Measurements from ENCODE around the gene DAND5. TPM values are rescaled to one million over a fixed set of nuclear protein-coding genes. Genes with fewer than 3 reads are reported as not detected.

DAND5 gene
- total RNA-seq, 4 donors from 2014 or later, result 0.56 TPM; not detected in 3

DNA sequence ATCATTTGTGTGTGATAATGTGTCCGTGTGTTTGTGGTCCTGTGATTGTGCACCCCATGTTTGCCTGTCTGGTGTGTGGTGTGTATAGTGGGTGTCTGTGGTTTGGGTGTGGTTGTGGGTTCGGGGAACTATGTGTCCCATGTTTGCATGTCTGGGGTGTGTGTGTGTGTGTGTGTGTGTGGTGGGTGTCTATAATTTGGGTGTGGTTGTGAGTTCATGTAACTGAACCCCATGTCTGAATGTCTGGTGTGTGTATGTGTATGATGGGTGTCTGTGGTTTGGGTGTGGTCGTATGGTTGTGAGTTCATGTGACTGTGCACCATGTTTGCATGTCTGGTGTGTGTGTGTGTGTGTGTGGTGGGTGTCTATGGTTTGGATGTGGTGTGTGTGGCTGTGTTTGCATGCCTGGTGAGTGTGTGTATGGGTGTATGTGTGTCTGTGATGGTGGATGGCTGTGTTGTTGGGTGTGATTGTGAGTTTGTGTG, 14.8 kb downstream of the DAND5 start:
- ATAC-seq (ENCODE audit: low FRiP score) (no peak), DNase-seq (ENCODE audit: low spot score) (no peak)
- TF ChIP-seq, protein P1, sequence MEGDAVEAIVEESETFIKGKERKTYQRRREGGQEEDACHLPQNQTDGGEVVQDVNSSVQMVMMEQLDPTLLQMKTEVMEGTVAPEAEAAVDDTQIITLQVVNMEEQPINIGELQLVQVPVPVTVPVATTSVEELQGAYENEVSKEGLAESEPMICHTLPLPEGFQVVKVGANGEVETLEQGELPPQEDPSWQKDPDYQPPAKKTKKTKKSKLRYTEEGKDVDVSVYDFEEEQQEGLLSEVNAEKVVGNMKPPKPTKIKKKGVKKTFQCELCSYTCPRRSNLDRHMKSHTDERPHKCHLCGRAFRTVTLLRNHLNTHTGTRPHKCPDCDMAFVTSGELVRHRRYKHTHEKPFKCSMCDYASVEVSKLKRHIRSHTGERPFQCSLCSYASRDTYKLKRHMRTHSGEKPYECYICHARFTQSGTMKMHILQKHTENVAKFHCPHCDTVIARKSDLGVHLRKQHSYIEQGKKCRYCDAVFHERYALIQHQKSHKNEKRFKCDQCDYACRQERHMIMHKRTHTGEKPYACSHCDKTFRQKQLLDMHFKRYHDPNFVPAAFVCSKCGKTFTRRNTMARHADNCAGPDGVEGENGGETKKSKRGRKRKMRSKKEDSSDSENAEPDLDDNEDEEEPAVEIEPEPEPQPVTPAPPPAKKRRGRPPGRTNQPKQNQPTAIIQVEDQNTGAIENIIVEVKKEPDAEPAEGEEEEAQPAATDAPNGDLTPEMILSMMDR (IDR thresholded peaks at IDR 0.05), result no peak

DNA sequence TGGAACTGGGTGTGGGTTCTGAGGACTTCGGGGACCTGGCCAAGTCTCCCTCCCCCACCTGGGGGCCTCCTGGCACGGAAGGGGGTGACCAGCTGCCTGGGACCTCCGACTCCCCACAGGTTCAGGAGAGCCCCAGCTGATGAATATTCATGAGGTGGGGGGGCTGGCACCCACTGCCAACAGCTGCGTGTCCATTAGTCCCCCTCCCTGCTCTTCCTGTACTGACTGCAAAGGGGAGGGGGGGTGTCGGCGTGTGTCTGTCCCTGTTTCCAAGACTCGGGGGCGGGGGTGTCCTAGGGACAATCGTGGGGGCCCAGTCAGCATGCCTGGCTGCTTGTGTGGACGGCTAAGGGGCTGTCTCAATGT, 15.3 kb downstream of the DAND5 start:
- no peak for DNase-seq (ENCODE audit: low spot score)
- TF ChIP-seq, protein P1 (IDR thresholded peaks at IDR 0.05), result no peak
- no peak for ATAC-seq (ENCODE audit: low FRiP score)

DNA sequence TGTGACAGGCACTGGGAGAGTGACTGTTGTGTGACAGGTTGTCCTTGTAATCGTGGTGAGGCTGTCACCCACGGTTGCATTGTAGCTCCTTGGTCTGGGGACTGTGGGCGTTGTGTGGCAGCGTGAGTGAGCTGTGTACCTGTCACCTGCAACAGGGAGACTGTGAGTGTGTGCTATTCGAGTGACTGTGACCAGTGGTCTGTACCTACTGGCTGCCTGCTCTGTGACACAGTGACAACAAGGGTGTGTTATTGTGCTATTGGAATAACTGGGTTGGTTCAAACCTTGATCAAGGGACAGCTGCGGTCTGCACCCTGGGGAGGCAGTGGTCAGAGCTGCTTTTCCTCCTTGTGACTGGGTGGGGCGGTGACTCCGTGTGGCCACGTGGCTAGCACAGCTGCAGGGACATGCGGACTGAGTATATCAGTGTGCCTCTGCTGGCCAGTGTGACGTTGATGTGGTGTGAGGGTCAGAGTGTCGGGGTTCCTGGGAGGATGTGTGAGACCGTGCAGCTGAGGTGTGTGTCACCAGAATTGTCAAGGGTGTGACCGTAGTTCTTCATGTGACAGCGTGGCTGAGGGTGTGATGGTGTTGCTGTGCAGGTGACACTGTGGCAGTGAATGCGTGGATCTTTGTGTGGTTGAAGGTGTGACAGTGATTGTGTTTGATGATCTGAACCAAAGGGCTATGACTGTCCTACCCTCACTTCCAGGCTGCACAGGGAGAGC, 15.8 kb downstream of the DAND5 start:
- TF ChIP-seq, protein P1 (IDR thresholded peaks at IDR 0.05), result no peak
- DNase-seq (ENCODE audit: low spot score), result no peak
- ATAC-seq (ENCODE audit: low FRiP score), result peak; percentile 22

DNA sequence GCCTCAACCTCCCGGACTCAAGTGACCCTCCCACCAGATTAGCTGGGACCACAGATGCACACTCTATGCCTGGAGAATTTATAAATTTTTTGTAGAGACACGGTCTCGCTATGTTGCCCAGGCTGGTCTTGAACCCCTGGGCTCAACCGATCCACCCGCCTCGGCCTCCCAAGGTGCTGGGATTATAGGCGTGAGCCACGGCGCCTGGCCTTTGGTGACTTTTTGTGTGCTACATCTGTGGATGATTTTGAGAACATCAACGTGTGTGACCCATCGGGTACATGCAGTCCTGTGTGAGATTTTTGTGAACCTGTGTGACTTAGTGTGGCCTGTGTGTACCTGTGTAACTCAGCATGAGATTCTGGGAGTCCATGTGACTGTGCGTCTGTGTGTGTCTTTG, 17.4 kb downstream of the DAND5 start:
- ATAC-seq (ENCODE audit: low FRiP score), result no peak
- no peak for DNase-seq (ENCODE audit: low spot score)
- TF ChIP-seq, protein P1 (IDR thresholded peaks at IDR 0.05), result no peak

DNA sequence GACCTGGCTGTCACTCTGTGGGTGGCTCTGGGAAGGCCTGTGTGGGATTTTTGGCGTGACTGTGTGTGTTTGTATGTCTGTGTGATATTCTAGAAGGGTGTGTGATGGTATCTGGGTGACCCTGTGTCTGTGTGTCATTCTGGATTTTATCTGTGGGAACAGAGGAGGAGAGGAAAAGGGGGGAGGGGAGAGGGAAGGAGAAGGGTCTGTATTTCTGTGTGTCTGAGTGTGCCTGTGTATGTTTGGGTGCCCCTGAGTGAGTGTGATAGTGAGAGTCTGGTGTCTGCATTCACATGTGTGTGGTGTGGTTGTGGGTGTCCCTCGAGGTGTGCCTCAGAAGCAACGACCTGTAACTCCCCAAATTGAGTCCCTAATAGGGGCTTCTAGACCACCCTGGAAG, 17.8 kb downstream of the DAND5 start:
- TF ChIP-seq, protein P1 (IDR thresholded peaks at IDR 0.05), result no peak
- ATAC-seq (ENCODE audit: low FRiP score), result no peak
- no peak for DNase-seq (ENCODE audit: low spot score)

DNA sequence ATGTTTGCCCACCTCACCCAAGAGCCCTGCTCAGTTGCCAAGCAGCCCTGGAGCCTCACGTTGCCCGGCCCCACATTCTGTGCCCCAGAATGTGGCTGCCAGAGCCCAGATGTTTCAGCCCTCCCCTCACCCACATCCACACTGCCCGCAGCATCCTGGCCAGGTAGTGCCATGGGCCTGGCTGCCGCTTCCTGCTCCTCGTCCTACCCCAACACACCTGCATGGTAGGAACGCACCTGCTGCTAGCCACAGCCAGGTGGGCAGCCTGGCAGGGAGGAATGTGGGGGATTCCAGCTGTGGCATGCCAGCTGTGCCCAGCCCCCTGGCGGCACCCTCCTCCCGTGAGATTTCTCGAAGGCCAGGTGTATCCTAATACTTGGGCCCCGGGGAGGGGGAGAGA, 18.4 kb downstream of the DAND5 start:
- ATAC-seq (ENCODE audit: low FRiP score) (no peak), DNase-seq (ENCODE audit: low spot score) (no peak)
- TF ChIP-seq, protein P1 (IDR thresholded peaks at IDR 0.05), result no peak

DNA sequence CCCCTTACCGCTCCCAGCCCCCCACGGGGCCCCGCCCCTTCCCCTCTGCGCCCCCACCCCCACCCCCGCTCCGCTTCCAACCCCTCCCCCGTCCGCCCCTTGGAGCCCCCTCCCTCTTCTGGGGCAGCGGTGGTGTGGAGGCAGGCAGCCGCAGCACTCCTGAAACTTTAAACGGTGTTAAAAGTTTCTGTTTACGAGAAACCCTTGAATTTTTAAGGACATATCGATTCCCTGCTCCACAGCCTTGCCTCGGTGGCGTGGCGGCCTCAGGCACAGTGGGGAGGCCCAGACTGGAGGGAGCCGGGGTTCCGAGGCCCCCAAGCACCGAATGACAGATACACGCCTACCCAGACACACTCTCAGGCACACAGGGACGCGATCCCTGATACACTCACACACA, 21.1 kb downstream of the DAND5 start:
- ATAC-seq (ENCODE audit: low FRiP score), result no peak
- TF ChIP-seq, protein P1 (IDR thresholded peaks at IDR 0.05), result no peak
- no peak for DNase-seq (ENCODE audit: low spot score)
